HepG2 (cell line): ENCODE measurements around the gene CCL27. TPM values are rescaled to one million over a fixed set of nuclear protein-coding genes. Genes with fewer than 3 reads are reported as not detected.

Experiments used
- FOXK2 ChIP-seq: fragments of 450-650 bp; IDR thresholded peaks from 2 replicates; pipeline ENCODE4 v1.6.1; 2016
- HDAC2 ChIP-seq: sonication (generic); formaldehyde crosslinking; IDR thresholded peaks from 2 replicates; pipeline ENCODE4 v1.4.0; 2020; ENCODE audit warnings: missing genetic modification reagents
- MTA3 ChIP-seq: sonication (generic); formaldehyde crosslinking; IDR thresholded peaks from 2 replicates; pipeline ENCODE4 v1.4.0; 2020; ENCODE audit warnings: missing genetic modification reagents
- PCBP2 ChIP-seq: fragments of 200-400 bp; formaldehyde crosslinking; optimal IDR thresholded peaks from 2 replicates; pipeline ENCODE3; 2018; ENCODE audit warnings: low read length, low read depth; ENCODE audit not compliant: poor library complexity, severe bottlenecking
- SIX1 ChIP-seq: sonication (generic); formaldehyde crosslinking; IDR thresholded peaks from 2 replicates; pipeline ENCODE4 v1.4.0; 2020; ENCODE audit warnings: missing genetic modification reagents, borderline replicate concordance
- SMAD9 ChIP-seq: sonication (generic); formaldehyde crosslinking; IDR thresholded peaks from 2 replicates; pipeline ENCODE4 v1.5.1; 2020; ENCODE audit warnings: mild to moderate bottlenecking, missing genetic modification reagents
- SRY ChIP-seq: sonication (generic); formaldehyde crosslinking; IDR thresholded peaks from 2 replicates; pipeline ENCODE4 v1.8.0; 2022; ENCODE audit warnings: mild to moderate bottlenecking, missing genetic modification reagents
- TSC22D2 ChIP-seq: sonication (generic); formaldehyde crosslinking; IDR thresholded peaks from 2 replicates; pipeline ENCODE4 v1.5.1; 2020; ENCODE audit warnings: missing genetic modification reagents, mild to moderate bottlenecking, borderline replicate concordance
- ZFP62 ChIP-seq: sonication (generic); formaldehyde crosslinking; IDR thresholded peaks from 2 replicates; pipeline ENCODE4 v1.4.0; 2020; ENCODE audit warnings: missing genetic modification reagents
- ZNF160 ChIP-seq: sonication (generic); formaldehyde crosslinking; IDR thresholded peaks from 2 replicates; pipeline ENCODE4 v1.8.0; 2022; ENCODE audit warnings: mild to moderate bottlenecking, inconsistent platforms, missing genetic modification reagents
- ZNF224 ChIP-seq: sonication (generic); formaldehyde crosslinking; IDR thresholded peaks from 2 replicates; pipeline ENCODE4 v1.5.0; 2020; ENCODE audit warnings: mild to moderate bottlenecking, missing genetic modification reagents
- ZNF343 ChIP-seq: sonication (generic); formaldehyde crosslinking; IDR thresholded peaks from 2 replicates; pipeline ENCODE4 v1.4.0; 2020; ENCODE audit warnings: mild to moderate bottlenecking, missing genetic modification reagents
- ZNF703 ChIP-seq: sonication (generic); formaldehyde crosslinking; IDR thresholded peaks from 2 replicates; pipeline ENCODE4 v1.5.1; 2020; ENCODE audit warnings: missing genetic modification reagents, mild to moderate bottlenecking, moderate library complexity, borderline replicate concordance
- ZNF883 ChIP-seq: sonication (generic); formaldehyde crosslinking; IDR thresholded peaks from 2 replicates; pipeline ENCODE4 v1.5.1; 2020; ENCODE audit warnings: mild to moderate bottlenecking, missing genetic modification reagents; ENCODE audit errors: not compliant biosample characterization
- polyA plus RNA-seq, 8 experiments: library from polyadenylated mRNA; depleted of rRNA in 3 of 8; stranded (reverse) in 7 of 8; unstranded in 1 of 8; fragments of >200 nt; fragmentation: Illumina TruSeq in 4 of 8; extraction: Trizol in 4 of 8; gene quantifications; 2 replicates each; pipeline versions ENCODE4 v1.2.1 to v1.2.3, GENCODE V29; 2011 to 2016; ENCODE audit warnings: low read depth in 4 of 8, missing spikeins in 1 of 8, mixed read lengths in 1 of 8; ENCODE audit not compliant: insufficient read depth in 1 of 8
- total RNA-seq, 5 experiments: library from RNA; depleted of rRNA; stranded (reverse); fragments of >200 nt; fragmentation: Illumina TruSeq; extraction: Trizol; gene quantifications; 2 replicates each; pipeline ENCODE4 v1.2.3, GENCODE V29; 2016; ENCODE audit warnings: low read depth in 1 of 5
- TF ChIP-seq, protein P1 (sequence below): sonication (generic); formaldehyde crosslinking; conservative IDR thresholded peaks from 2 replicates; pipeline ENCODE4 v1.4.0; 2020; ENCODE audit warnings: missing genetic modification reagents
- TF ChIP-seq, protein P2 (sequence below): sonication (generic); formaldehyde crosslinking; IDR thresholded peaks from 2 replicates; pipeline ENCODE4 v1.4.0; 2020; ENCODE audit warnings: mild to moderate bottlenecking, missing genetic modification reagents
- TF ChIP-seq, protein P3 (sequence below): IDR thresholded peaks from 2 replicates; pipeline ENCODE4 v1.6.1; 2016; ENCODE audit warnings: low read depth, control low read depth
- TF ChIP-seq, protein P4 (sequence below): sonication (generic); formaldehyde crosslinking; conservative IDR thresholded peaks from 2 replicates; pipeline ENCODE4 v1.5.0; 2020; ENCODE audit warnings: missing genetic modification reagents
- TF ChIP-seq, protein P5 (sequence below): sonication (generic); formaldehyde crosslinking; IDR thresholded peaks from 2 replicates; pipeline ENCODE4 v1.5.1; 2020; ENCODE audit warnings: missing genetic modification reagents, mild to moderate bottlenecking, borderline replicate concordance
- TF ChIP-seq, protein P6 (sequence below): sonication (generic); formaldehyde crosslinking; IDR thresholded peaks from 2 replicates; pipeline ENCODE4 v1.4.0; 2020; ENCODE audit warnings: missing genetic modification reagents

The CCL27 gene
- total and polyA plus RNA-seq, 2 of the 13 experiments (the other 11 are each of a cell fraction or from before 2014, with no cell fraction given), result not detected

DNA sequence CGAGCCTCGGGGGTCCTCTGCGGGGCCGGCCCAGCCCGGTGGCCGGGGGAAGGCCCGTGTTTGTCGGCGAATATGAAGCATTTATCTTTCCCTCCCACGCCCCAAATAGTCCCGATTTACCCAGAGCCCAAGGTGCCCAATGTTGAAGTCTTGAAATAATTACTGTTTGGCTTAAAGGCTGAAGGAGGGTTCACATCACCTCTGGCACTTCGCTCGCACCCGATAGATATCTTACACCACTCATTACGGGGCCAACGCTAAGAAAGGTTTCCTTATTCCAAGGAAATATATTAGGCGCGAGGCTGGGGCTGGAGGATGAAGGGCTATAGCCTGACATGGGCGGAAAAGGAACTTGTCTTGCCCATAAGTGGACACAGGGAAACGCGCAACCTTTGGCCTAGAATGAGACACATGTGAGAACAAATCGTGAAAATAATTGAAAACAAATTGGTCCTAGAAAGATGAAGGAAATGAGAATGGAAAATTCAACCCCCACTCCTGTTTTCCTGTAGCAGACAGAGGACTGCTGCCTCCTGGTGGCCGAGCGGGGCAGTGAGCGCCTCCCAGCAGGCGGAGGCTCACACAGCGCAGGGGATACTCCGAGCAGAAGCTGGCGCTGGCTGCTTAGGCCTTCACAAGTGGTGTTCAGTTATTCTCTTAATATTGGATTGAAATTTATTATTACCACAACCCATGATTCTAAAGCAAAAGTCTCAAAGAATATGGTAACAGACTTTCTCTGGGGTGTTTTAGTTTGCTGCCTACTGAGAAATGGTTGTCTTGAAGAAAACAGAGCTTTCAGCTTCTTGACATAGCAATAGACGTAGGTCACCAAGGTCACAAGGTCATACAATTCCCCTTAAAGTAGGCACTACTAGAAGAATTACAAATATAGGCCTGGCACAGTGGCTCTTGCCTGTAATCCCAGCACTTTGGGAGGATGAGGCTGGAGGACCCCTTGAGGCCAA lies 39.6 kb upstream of the CCL27 start (continued):
- TF ChIP-seq TSC22D2 (CRISPR knock-in tag) (no peak), ZNF703 (no peak), SMAD9 (CRISPR knock-in tag) (no peak), ZNF343 (CRISPR knock-in tag) (no peak; the same call in 1 of the 2 replicates), ZNF883 (CRISPR knock-in tag) (no peak), SRY (CRISPR knock-in tag) (peak; percentile 47; the same call in 1 of the 2 replicates), MTA3 (CRISPR knock-in tag) (no peak), ZNF224 (0 out of 2 replicates have a peak, but pooled peaks have one; percentile 34), ZFP62 (CRISPR knock-in tag) (no peak), PCBP2 (no peak), FOXK2 (no peak), SIX1 (CRISPR knock-in tag) (no peak), ZNF160 (CRISPR knock-in tag) (0 out of 2 replicates have a peak, but pooled peaks have one; percentile 40), HDAC2 (CRISPR knock-in tag) (0 out of 2 replicates have a peak, but pooled peaks have one; percentile 22)
- TF ChIP-seq, protein P1, sequence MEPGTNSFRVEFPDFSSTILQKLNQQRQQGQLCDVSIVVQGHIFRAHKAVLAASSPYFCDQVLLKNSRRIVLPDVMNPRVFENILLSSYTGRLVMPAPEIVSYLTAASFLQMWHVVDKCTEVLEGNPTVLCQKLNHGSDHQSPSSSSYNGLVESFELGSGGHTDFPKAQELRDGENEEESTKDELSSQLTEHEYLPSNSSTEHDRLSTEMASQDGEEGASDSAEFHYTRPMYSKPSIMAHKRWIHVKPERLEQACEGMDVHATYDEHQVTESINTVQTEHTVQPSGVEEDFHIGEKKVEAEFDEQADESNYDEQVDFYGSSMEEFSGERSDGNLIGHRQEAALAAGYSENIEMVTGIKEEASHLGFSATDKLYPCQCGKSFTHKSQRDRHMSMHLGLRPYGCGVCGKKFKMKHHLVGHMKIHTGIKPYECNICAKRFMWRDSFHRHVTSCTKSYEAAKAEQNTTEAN (CRISPR knock-in tag), result no peak
- TF ChIP-seq, protein P2, sequence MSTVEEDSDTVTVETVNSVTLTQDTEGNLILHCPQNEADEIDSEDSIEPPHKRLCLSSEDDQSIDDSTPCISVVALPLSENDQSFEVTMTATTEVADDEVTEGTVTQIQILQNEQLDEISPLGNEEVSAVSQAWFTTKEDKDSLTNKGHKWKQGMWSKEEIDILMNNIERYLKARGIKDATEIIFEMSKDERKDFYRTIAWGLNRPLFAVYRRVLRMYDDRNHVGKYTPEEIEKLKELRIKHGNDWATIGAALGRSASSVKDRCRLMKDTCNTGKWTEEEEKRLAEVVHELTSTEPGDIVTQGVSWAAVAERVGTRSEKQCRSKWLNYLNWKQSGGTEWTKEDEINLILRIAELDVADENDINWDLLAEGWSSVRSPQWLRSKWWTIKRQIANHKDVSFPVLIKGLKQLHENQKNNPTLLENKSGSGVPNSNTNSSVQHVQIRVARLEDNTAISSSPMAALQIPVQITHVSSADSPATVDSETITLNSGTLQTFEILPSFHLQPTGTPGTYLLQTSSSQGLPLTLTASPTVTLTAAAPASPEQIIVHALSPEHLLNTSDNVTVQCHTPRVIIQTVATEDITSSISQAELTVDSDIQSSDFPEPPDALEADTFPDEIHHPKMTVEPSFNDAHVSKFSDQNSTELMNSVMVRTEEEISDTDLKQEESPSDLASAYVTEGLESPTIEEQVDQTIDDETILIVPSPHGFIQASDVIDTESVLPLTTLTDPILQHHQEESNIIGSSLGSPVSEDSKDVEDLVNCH, result no peak
- TF ChIP-seq, protein P3, sequence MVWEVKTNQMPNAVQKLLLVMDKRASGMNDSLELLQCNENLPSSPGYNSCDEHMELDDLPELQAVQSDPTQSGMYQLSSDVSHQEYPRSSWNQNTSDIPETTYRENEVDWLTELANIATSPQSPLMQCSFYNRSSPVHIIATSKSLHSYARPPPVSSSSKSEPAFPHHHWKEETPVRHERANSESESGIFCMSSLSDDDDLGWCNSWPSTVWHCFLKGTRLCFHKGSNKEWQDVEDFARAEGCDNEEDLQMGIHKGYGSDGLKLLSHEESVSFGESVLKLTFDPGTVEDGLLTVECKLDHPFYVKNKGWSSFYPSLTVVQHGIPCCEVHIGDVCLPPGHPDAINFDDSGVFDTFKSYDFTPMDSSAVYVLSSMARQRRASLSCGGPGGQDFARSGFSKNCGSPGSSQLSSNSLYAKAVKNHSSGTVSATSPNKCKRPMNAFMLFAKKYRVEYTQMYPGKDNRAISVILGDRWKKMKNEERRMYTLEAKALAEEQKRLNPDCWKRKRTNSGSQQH (CRISPR knock-in tag), result no peak
- TF ChIP-seq, protein P4, sequence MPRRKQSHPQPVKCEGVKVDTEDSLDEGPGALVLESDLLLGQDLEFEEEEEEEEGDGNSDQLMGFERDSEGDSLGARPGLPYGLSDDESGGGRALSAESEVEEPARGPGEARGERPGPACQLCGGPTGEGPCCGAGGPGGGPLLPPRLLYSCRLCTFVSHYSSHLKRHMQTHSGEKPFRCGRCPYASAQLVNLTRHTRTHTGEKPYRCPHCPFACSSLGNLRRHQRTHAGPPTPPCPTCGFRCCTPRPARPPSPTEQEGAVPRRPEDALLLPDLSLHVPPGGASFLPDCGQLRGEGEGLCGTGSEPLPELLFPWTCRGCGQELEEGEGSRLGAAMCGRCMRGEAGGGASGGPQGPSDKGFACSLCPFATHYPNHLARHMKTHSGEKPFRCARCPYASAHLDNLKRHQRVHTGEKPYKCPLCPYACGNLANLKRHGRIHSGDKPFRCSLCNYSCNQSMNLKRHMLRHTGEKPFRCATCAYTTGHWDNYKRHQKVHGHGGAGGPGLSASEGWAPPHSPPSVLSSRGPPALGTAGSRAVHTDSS (CRISPR knock-in tag), result no peak
- TF ChIP-seq, protein P5, sequence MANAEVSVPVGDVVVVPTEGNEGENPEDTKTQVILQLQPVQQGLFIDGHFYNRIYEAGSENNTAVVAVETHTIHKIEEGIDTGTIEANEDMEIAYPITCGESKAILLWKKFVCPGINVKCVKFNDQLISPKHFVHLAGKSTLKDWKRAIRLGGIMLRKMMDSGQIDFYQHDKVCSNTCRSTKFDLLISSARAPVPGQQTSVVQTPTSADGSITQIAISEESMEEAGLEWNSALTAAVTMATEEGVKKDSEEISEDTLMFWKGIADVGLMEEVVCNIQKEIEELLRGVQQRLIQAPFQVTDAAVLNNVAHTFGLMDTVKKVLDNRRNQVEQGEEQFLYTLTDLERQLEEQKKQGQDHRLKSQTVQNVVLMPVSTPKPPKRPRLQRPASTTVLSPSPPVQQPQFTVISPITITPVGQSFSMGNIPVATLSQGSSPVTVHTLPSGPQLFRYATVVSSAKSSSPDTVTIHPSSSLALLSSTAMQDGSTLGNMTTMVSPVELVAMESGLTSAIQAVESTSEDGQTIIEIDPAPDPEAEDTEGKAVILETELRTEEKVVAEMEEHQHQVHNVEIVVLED (CRISPR knock-in tag), result no peak
- TF ChIP-seq, protein P6, sequence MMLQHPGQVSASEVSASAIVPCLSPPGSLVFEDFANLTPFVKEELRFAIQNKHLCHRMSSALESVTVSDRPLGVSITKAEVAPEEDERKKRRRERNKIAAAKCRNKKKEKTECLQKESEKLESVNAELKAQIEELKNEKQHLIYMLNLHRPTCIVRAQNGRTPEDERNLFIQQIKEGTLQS, result no peak
